Activated T-helper 17 cell treated with anti-CD3 and anti-CD28 coated beads, Interleukin-2, amount 50 U/mL, for 72 hours (primary cell): ENCODE results near the gene ZFYVE21. TPM values are rescaled to one million over a fixed set of nuclear protein-coding genes. Genes with fewer than 3 reads are reported as not detected.

ENCODE experiments used
- ATAC-seq: fragments of 150-1000 bp; cut with Tn5 transposase; replicated peaks from 2 replicates; pipeline ENCODE4 v1.10.0; 2021; ENCODE audit warnings: mild to moderate bottlenecking, moderate library complexity
- H3K27ac Mint-ChIP-seq: one replicate; pipeline ENCODE4 v1.8.0; 2022; ENCODE audit warnings: mixed read lengths
- H3K27me3 Mint-ChIP-seq: one replicate; pipeline ENCODE4 v1.8.0; 2022; ENCODE audit warnings: mixed read lengths
- H3K36me3 Mint-ChIP-seq: one replicate; pipeline ENCODE4 v1.8.0; 2022; ENCODE audit warnings: low read depth, mild to moderate bottlenecking, mixed read lengths
- H3K4me1 Mint-ChIP-seq: one replicate; pipeline ENCODE4 v1.8.0; 2022; ENCODE audit warnings: mixed read lengths
- H3K4me3 Mint-ChIP-seq: one replicate; pipeline ENCODE4 v1.8.0; 2022; ENCODE audit warnings: mild to moderate bottlenecking, mixed read lengths
- H3K9me3 Mint-ChIP-seq: one replicate; pipeline ENCODE4 v1.8.0; 2022; ENCODE audit warnings: mixed read lengths
- total RNA-seq, 2 donors: library from RNA; stranded (reverse); gene quantifications; one replicate each; pipeline ENCODE4 v1.2.3, GENCODE V29; 2022

ZFYVE21 gene
- total RNA-seq, 2 donors from 2014 or later: 18.2 to 20.6 TPM

GRCh38 chr14:103739793-103740501 is 24.3 kb downstream of the ZFYVE21 start:
- Mint-ChIP-seq H3K27ac (peak overlapping the region; percentile 41), H3K4me1 (no peaks in the 10 kb centered on the region), H3K36me3 (peaks cover 18% of the 10 kb centered on the region), H3K9me3 (no peaks in the 10 kb centered on the region), H3K4me3 (no peak overlapping the region), H3K27me3 (no peaks in the 10 kb centered on the region)
- no peak for ATAC-seq

DNA sequence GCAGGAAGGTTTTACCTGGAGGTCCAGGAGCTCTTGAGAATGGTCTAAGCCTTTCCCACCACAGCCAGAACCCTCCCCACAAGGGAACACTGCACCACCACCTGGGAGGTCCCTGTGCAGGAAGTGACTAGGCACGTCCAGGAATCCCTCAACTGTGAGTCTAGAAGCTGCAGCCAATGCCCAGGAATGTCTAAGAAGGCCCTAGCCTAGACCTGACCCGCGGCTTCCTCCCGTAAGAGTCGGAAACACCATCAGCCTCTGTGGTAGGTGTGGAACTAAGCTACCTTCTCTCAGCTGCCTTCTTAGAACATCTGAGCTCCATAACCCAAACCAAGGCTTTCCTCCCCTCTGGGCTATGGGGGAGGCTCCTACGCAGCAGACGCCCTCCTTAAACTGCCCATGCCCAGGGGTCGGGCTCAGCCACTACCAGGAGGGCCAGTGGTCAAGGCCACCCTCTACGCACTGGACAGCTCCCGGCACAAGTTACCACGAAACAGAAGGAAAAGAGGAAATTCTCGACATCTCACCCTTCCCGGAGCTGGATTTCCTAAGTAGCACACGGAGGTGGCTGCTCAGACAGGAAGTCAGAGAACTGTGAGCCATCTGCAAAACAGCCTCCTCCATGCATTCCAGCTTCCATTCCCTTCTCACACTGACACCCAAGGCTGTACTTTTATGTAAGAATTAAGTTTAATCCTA is 25.5 kb downstream of the ZFYVE21 start:
- Mint-ChIP-seq H3K4me1 (no peaks in the 10 kb centered on the region), H3K36me3 (peaks cover 17% of the 10 kb centered on the region), H3K27me3 (no peaks in the 10 kb centered on the region), H3K9me3 (no peaks in the 10 kb centered on the region), H3K27ac (no peak overlapping the region), H3K4me3 (no peak overlapping the region)
- no peak for ATAC-seq

DNA sequence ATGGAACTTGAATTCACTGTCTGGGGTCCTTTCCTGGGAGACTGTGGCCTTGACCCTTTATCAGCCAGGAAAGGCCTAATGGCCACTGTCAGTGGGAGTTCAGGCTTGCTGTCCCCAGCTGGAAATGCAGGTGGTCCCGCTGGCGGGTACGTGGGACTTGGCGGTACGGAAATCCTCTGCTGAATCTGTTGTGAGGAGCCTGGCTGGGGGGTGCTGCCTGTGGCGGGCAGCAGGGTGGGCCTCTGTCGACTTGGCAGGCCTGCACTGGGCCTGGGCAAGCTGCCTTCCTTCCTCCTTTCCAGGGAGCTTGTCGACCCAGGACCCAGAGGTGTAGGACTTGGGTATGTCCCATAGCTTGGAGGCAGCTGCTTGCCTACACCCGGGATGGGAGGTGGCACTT is 26.3 kb downstream of the ZFYVE21 start:
- no peaks in the 10 kb centered on the region for H3K27me3 Mint-ChIP-seq
- H3K27ac Mint-ChIP-seq: no peak overlapping the region
- H3K4me1 Mint-ChIP-seq: no peaks in the 10 kb centered on the region
- no peaks in the 10 kb centered on the region for H3K9me3 Mint-ChIP-seq
- H3K36me3 Mint-ChIP-seq: peaks cover 17% of the 10 kb centered on the region
- H3K4me3 Mint-ChIP-seq: no peak overlapping the region
- no peak for ATAC-seq

DNA sequence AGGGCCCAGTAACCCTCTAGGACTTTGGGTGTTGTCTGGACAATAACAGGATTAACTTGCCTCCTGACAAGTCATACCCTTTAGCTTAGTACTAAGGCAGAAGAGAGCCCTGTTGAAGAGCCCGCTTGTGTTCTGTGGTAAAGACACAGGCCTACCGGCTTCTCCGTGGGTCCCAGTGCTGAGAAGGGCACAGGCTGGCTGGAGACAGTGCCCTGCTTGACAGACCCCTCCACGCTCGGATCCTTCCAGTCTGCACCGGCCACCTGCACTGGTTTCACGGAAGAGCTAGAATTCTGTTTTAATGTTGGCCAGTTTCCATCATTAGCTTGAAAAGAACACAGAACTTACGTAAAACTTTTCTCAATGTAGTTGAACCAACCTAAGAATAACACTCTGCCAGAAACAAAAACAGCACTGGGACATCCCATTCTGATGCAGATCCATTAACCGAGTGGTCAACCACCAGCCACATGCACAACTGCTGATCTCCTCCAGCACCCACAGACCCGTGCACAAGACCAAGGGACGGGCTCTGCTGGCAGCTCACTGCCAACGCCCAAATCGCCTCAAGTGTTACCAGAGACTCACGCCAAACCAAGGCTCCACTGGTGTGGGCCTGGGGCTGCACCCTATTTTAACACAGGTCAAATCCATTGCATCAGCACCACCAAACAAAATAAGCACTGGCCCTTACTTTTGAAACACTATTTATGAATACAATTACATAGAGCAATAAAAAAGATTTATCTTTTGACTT is 27.1 kb downstream of the ZFYVE21 start:
- Mint-ChIP-seq H3K36me3 (peaks cover 17% of the 10 kb centered on the region), H3K27me3 (no peaks in the 10 kb centered on the region), H3K4me1 (no peaks in the 10 kb centered on the region)

DNA sequence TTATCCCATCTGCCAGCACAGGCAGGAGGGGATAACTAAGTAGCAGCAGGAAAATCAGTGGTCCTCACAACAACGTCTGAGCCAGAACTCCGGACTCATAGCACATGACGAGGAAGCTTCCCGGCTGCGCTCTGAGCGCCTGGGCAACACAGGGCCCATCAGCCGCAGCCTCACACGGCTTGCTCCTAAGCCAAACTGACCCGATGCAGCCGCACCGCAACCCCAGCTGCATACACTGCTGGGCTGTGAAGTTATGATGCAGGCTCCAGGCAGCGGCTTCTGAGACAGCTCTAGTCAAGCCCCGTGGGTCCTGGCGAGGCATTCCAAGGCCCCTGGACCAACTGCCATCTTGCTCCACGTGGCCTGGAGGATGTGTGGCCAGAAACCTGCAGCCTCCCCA is 28.1 kb downstream of the ZFYVE21 start:
- Mint-ChIP-seq H3K36me3 (peaks cover 11% of the 10 kb centered on the region), H3K4me3 (no peak overlapping the region), H3K27me3 (no peaks in the 10 kb centered on the region), H3K9me3 (no peaks in the 10 kb centered on the region), H3K27ac (no peak overlapping the region), H3K4me1 (no peaks in the 10 kb centered on the region)
- ATAC-seq: no peak

More for the DNA sequence above, 27.1 kb downstream of the ZFYVE21 start:
- Mint-ChIP-seq H3K9me3 (no peaks in the 10 kb centered on the region), H3K4me3 (no peak overlapping the region), H3K27ac (peak overlapping the region; percentile 50)
- ATAC-seq: no peak

DNA sequence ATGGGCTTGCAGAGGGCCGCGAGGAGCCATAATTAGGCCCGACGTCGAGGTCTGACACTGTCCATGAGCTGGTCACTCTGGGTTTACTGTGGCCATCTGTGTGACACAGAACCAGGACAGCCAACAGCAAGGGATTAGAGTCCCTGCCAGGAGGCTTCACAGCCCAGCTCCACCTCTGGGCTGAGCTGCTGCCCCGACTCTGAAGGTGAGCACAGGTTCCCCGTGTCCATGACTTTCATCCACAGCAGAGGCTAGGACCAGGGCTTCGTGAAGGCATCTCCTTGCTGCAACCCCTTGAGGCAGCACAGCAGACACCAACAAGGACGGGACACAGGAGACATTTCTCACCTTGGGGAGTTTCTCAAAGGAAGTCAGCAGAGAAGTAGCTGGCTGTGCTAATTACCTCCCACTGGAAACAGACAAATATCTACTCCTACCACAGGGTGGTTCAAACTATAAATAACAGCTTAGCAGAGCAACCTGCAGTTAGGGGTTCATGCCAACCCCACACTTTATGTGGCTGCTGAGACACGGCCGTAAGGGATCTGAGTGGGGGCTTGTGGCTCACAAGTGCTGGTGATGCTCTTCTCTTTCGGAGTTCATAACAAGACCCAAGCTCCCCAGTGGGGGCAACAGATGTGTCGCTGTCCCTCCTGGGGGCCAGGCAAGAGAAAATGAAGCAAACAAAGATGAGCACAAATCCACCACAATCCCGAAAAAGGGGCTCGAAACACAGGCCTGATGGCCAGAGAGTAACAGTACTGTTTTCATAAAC is 29.2 kb downstream of the ZFYVE21 start:
- ATAC-seq: no peak
- H3K4me1 Mint-ChIP-seq: no peaks in the 10 kb centered on the region
- H3K27me3 Mint-ChIP-seq: no peaks in the 10 kb centered on the region
- peaks cover 14% of the 10 kb centered on the region for H3K36me3 Mint-ChIP-seq
- H3K4me3 Mint-ChIP-seq: no peak overlapping the region
- no peak overlapping the region for H3K27ac Mint-ChIP-seq
- H3K9me3 Mint-ChIP-seq: no peaks in the 10 kb centered on the region

DNA sequence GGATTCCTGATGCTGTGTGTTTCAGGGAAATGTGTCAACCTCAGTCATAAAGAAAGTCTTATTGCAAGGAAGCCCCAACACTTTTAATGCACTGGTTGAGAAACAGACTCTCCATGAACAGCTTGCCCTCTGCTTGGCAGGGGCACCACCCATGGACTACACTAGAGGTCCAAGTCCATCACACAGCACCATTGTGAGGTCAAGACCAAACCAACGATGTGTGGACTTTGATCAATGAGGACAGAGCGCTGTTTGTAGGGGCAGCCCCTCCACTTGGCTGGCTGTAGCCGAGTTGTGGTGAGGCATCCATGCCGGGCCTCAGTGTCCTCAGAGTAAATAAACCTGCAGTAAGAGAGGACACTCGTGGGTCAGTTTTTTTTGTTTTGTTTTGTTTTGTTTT is 29.8 kb downstream of the ZFYVE21 start:
- H3K36me3 Mint-ChIP-seq: peaks cover 15% of the 10 kb centered on the region
- no peak for ATAC-seq
- H3K4me3 Mint-ChIP-seq: no peak overlapping the region
- H3K9me3 Mint-ChIP-seq: no peaks in the 10 kb centered on the region
- no peaks in the 10 kb centered on the region for H3K27me3 Mint-ChIP-seq
- no peak overlapping the region for H3K27ac Mint-ChIP-seq
- H3K4me1 Mint-ChIP-seq: no peaks in the 10 kb centered on the region

DNA sequence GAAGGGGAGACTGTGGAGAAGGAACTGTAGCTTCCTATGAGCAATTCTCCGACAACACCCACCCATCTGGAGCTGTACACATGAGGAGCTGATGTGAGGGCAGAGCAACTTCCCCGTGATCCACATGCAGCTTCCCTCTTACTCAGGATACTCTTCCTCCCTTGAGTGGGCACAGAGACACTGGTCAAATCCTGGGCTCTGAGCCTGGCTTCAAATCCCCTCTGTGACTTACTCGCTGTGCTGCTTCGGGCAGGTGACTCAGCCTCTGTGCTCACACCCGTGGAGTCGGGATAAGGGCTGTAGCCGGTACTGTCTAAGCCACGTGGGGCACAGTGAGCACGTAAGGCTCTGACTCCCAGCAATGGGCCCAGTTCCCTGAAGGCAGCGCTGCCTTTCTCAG is 31.1 kb downstream of the ZFYVE21 start:
- ATAC-seq: no peak
- no peaks in the 10 kb centered on the region for H3K9me3 Mint-ChIP-seq
- H3K27me3 Mint-ChIP-seq: no peaks in the 10 kb centered on the region
- H3K4me3 Mint-ChIP-seq: no peak overlapping the region
- H3K36me3 Mint-ChIP-seq: peaks cover 15% of the 10 kb centered on the region
- no peaks in the 10 kb centered on the region for H3K4me1 Mint-ChIP-seq
- H3K27ac Mint-ChIP-seq: no peak overlapping the region

DNA sequence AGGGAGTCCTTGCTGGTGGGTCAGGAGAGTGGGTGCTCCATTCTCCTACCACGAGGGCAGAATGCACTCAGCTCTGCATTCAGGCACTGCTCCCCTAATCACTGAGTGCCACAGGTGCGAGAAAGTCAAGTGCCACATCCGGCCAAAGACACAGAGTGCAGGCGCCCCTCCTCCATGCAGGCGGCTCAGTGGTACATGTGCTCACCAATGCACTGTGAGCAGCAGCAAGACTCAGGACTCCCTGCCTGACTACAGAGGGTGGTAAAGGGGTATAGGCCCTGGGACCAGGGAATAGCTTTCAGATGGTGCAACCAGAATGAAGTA is 32.9 kb downstream of the ZFYVE21 start:
- Mint-ChIP-seq H3K27me3 (no peaks in the 10 kb centered on the region), H3K36me3 (peaks cover 18% of the 10 kb centered on the region), H3K27ac (no peak overlapping the region), H3K9me3 (no peaks in the 10 kb centered on the region), H3K4me1 (no peaks in the 10 kb centered on the region), H3K4me3 (no peak overlapping the region)
- ATAC-seq: peak; percentile 72

GRCh38 chr14:103749452-103749851 is 33.8 kb downstream of the ZFYVE21 start:
- Mint-ChIP-seq H3K36me3 (peaks cover 18% of the 10 kb centered on the region), H3K9me3 (no peaks in the 10 kb centered on the region), H3K4me1 (no peaks in the 10 kb centered on the region), H3K27me3 (no peaks in the 10 kb centered on the region), H3K27ac (peak overlapping the region; percentile 13), H3K4me3 (no peak overlapping the region)
- no peak for ATAC-seq

DNA sequence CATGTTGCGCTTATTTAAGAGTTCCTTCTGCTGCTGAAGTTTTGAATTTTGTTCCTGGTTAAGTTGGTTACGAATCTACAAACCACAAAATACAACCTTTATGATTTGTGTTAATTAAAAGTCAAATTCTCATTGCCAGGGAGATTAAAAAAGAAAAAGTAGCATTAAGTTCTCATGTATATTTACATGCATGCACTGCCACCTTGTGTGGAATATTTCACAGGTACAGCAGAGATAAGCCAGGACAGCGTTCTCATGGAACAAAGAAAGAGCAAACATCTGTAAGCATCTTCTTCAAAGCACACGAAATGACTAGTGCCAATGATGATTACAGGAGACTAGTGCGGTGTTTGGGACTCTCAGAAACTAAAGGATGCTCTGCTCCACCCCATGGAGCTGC is 34.2 kb downstream of the ZFYVE21 start:
- Mint-ChIP-seq H3K27me3 (no peaks in the 10 kb centered on the region), H3K4me1 (no peaks in the 10 kb centered on the region), H3K4me3 (no peak overlapping the region), H3K27ac (no peak overlapping the region), H3K36me3 (peaks cover 18% of the 10 kb centered on the region), H3K9me3 (no peaks in the 10 kb centered on the region)
- ATAC-seq: no peak

- no peaks in the 10 kb centered on the region for H3K9me3 Mint-ChIP-seq
- H3K4me1 Mint-ChIP-seq: no peaks in the 10 kb centered on the region
- no peak for ATAC-seq
- no peak overlapping the region for H3K4me3 Mint-ChIP-seq
- H3K27ac Mint-ChIP-seq: no peak overlapping the region
- peaks cover 18% of the 10 kb centered on the region for H3K36me3 Mint-ChIP-seq
- no peaks in the 10 kb centered on the region for H3K27me3 Mint-ChIP-seq
Observed at GRCh38 chr14:103753774-103754173, 38.2 kb downstream of the ZFYVE21 start.

- ATAC-seq: no peak
- no peaks in the 10 kb centered on the region for H3K9me3 Mint-ChIP-seq
- H3K27ac Mint-ChIP-seq: no peak overlapping the region
- no peaks in the 10 kb centered on the region for H3K4me1 Mint-ChIP-seq
- no peaks in the 10 kb centered on the region for H3K27me3 Mint-ChIP-seq
- no peak overlapping the region for H3K4me3 Mint-ChIP-seq
- H3K36me3 Mint-ChIP-seq: peaks cover 9% of the 10 kb centered on the region
Observed at GRCh38 chr14:103755060-103755459, 39.5 kb downstream of the ZFYVE21 start.

GRCh38 chr14:103758059-103758776 is 42.6 kb downstream of the ZFYVE21 start:
- Mint-ChIP-seq H3K27ac (no peak overlapping the region), H3K36me3 (peaks cover 3% of the 10 kb centered on the region), H3K9me3 (no peaks in the 10 kb centered on the region), H3K4me1 (no peaks in the 10 kb centered on the region), H3K27me3 (no peaks in the 10 kb centered on the region), H3K4me3 (no peak overlapping the region)
- no peak for ATAC-seq
